H9 (cell line): Measurements from ENCODE around the gene TSPAN18. TPM values are rescaled to one million over a fixed set of nuclear protein-coding genes. Genes with fewer than 3 reads are reported as not detected.

Experiments used
- DNase-seq: peaks from one replicate; pipeline ENCODE4 v3.0.0-alpha.2; 2017
- H2AFZ ChIP-seq: one replicate; pipeline ENCODE4 v1.6.1; 2013; ENCODE audit warnings: mild to moderate bottlenecking, low read length, control low read depth, moderate library complexity
- H2AK5ac ChIP-seq: 2 replicates; pipeline ENCODE4 v1.6.1; 2013; ENCODE audit warnings: low read length, control low read depth, mixed read lengths; ENCODE audit not compliant: insufficient read length
- H2BK120ac ChIP-seq: one replicate; pipeline ENCODE4 v1.6.1; 2013; ENCODE audit warnings: low read depth, mild to moderate bottlenecking, low read length, control low read depth, inconsistent platforms; ENCODE audit not compliant: poor library complexity, severe bottlenecking
- H2BK12ac ChIP-seq: 2 replicates; pipeline ENCODE4 v1.6.1; 2013; ENCODE audit warnings: low read length, control low read depth, mixed read lengths, low read depth; ENCODE audit not compliant: insufficient read length
- H2BK15ac ChIP-seq: 2 replicates; pipeline ENCODE4 v1.6.1; 2013; ENCODE audit warnings: low read depth, low read length, control low read depth
- H2BK20ac ChIP-seq: one replicate; pipeline ENCODE4 v1.6.1; 2013; ENCODE audit warnings: low read depth, mild to moderate bottlenecking, low read length, control low read depth, inconsistent platforms; ENCODE audit not compliant: poor library complexity, severe bottlenecking
- H2BK5ac ChIP-seq: 2 replicates; pipeline ENCODE4 v1.6.1; 2013; ENCODE audit warnings: low read length, control low read depth, mixed read lengths; ENCODE audit not compliant: insufficient read length
- H3K14ac ChIP-seq: 2 replicates; pipeline ENCODE4 v1.6.1; 2013; ENCODE audit warnings: low read length, control low read depth; ENCODE audit not compliant: insufficient read depth
- H3K18ac ChIP-seq: 2 replicates; pipeline ENCODE4 v1.6.1; 2013; ENCODE audit warnings: low read depth, mild to moderate bottlenecking, mixed read lengths, low read length, control low read depth; ENCODE audit not compliant: insufficient read length
- H3K23ac ChIP-seq: 2 replicates; pipeline ENCODE4 v1.6.1; 2013; ENCODE audit warnings: low read length, control low read depth, mixed read lengths, low read depth; ENCODE audit not compliant: insufficient read length
- H3K23me2 ChIP-seq: 2 replicates; pipeline ENCODE4 v1.6.1; 2013; ENCODE audit warnings: low read depth, mild to moderate bottlenecking, mixed read lengths, low read length, control low read depth; ENCODE audit not compliant: insufficient read length, poor library complexity, severe bottlenecking
- H3K27ac ChIP-seq: 2 replicates; pipeline ENCODE4 v1.5.1; 2013; ENCODE audit warnings: low read length, control low read depth, mixed read lengths, low read depth; ENCODE audit not compliant: insufficient read length
- H3K27me3 ChIP-seq: 2 replicates; pipeline ENCODE4 v1.6.1; 2013; ENCODE audit warnings: low read length, control low read depth, inconsistent platforms; ENCODE audit not compliant: insufficient read depth
- H3K4ac ChIP-seq: 2 replicates; pipeline ENCODE4 v1.6.1; 2013; ENCODE audit warnings: low read depth, mild to moderate bottlenecking, control low read depth, inconsistent platforms, low read length, moderate library complexity
- H3K4me1 ChIP-seq: 2 replicates; pipeline ENCODE4 v1.6.1; 2013; ENCODE audit warnings: low read length, control low read depth, inconsistent platforms; ENCODE audit not compliant: insufficient read depth
- H3K4me2 ChIP-seq: 2 replicates; pipeline ENCODE4 v1.6.1; 2013; ENCODE audit warnings: low read length, control low read depth, mixed read lengths; ENCODE audit not compliant: insufficient read length, insufficient read depth
- H3K56ac ChIP-seq: 2 replicates; pipeline ENCODE4 v1.6.1; 2013; ENCODE audit warnings: low read depth, mild to moderate bottlenecking, mixed read lengths, low read length, control low read depth; ENCODE audit not compliant: insufficient read length
- H3K79me1 ChIP-seq: 2 replicates; pipeline ENCODE4 v1.6.1; 2013; ENCODE audit warnings: low read depth, mild to moderate bottlenecking, moderate library complexity, low read length, control low read depth, inconsistent platforms; ENCODE audit not compliant: insufficient read depth, poor library complexity, severe bottlenecking
- H3K79me2 ChIP-seq: 2 replicates; pipeline ENCODE4 v1.6.1; 2013; ENCODE audit warnings: low read length, control low read depth, inconsistent platforms; ENCODE audit not compliant: insufficient read depth
- H3K9ac ChIP-seq: 2 replicates; pipeline ENCODE4 v1.6.1; 2013; ENCODE audit warnings: low read length, control low read depth, mixed read lengths; ENCODE audit not compliant: insufficient read length; ENCODE audit errors: extremely low read depth
- H3K9me3 ChIP-seq: one replicate; pipeline ENCODE4 v1.6.1; 2013; ENCODE audit warnings: low read depth, low read length, inconsistent platforms; ENCODE audit not compliant: control insufficient read depth
- H3T11ph ChIP-seq: one replicate; pipeline ENCODE4 v1.6.1; 2013; ENCODE audit warnings: mild to moderate bottlenecking, low read length, control low read depth, inconsistent platforms
- H4K20me1 ChIP-seq: one replicate; pipeline ENCODE4 v1.6.1; 2013; ENCODE audit not compliant: control insufficient read depth, insufficient read length, insufficient read depth
- H4K5ac ChIP-seq: 2 replicates; pipeline ENCODE4 v1.6.1; 2013; ENCODE audit warnings: low read depth, mild to moderate bottlenecking, mixed read lengths, low read length, control low read depth; ENCODE audit not compliant: insufficient read length
- H4K8ac ChIP-seq: replicated peaks from 2 replicates; pipeline ENCODE4 v1.6.1; 2013; ENCODE audit warnings: low read length, control low read depth, mixed read lengths, low read depth; ENCODE audit not compliant: insufficient read length
- H4K91ac ChIP-seq: 2 replicates; pipeline ENCODE4 v1.6.1; 2013; ENCODE audit warnings: low read depth, mild to moderate bottlenecking, moderate library complexity, mixed read lengths, low read length, control low read depth; ENCODE audit not compliant: insufficient read length
- H3K27ac Mint-ChIP-seq, 3 experiments: 2 replicates in 2 of 3; 3 replicates in 1 of 3; pipeline ENCODE4 v1.8.0; 2020 to 2021; ENCODE audit warnings: mixed read lengths in 3 of 3, mild to moderate bottlenecking in 1 of 3, moderate library complexity in 1 of 3
- H3K27me3 Mint-ChIP-seq: 2 replicates; pipeline ENCODE4 v1.8.0; 2021; ENCODE audit warnings: low read depth, mild to moderate bottlenecking, moderate library complexity, mixed read lengths
- H3K36me3 Mint-ChIP-seq, 3 experiments: 2 replicates in 2 of 3; 3 replicates in 1 of 3; pipeline ENCODE4 v1.8.0; 2020 to 2021; ENCODE audit warnings: low read depth in 3 of 3, mixed read lengths in 3 of 3; ENCODE audit not compliant: insufficient read depth in 1 of 3
- H3K4me1 Mint-ChIP-seq, 2 experiments: 2 replicates each; pipeline ENCODE4 v1.8.0; 2020; ENCODE audit warnings: mixed read lengths in 2 of 2
- H3K4me3 Mint-ChIP-seq, 2 experiments: 2 replicates in 1 of 2; 3 replicates in 1 of 2; pipeline ENCODE4 v1.8.0; 2020 to 2021; ENCODE audit warnings: mild to moderate bottlenecking in 2 of 2, mixed read lengths in 2 of 2, moderate library complexity in 1 of 2
- H3K9me3 Mint-ChIP-seq, 2 experiments: 2 replicates in 1 of 2; 3 replicates in 1 of 2; pipeline ENCODE4 v1.8.0; 2020; ENCODE audit warnings: mild to moderate bottlenecking in 2 of 2, mixed read lengths in 2 of 2, moderate library complexity in 1 of 2
- CTCF ChIP-seq: fragments of 200-600 bp; sonication (generic); conservative IDR thresholded peaks from 3 replicates; pipeline ENCODE4 v1.8.0; 2021; ENCODE audit warnings: antibody characterized with exemption, mild to moderate bottlenecking
- WGBS: extraction: QIAGEN DNeasy Blood & Tissue Kit; methylation state at CpG from one replicate; pipeline ENCODE4 v1.1.7; 2013; ENCODE audit warnings: missing lambda C conversion rate, low lambda C conversion rate, mixed read lengths; ENCODE audit not compliant: insufficient read length; ENCODE audit errors: extremely low coverage; 5-methylcytosine and 5-hydroxymethylcytosine counted together
- total RNA-seq: library from RNA; stranded (reverse); gene quantifications from 2 replicates; pipeline ENCODE4 v1.2.1, GENCODE V29; 2021

The TSPAN18 gene
- total RNA-seq, 1 experiment from 2014 or later = 25.3 TPM

- no peak overlapping the region for H2BK12ac ChIP-seq
- WGBS = no CpG with 5 or more reads among the region's 8 CpGs
- H4K5ac ChIP-seq = no peak overlapping the region
- no peak overlapping the region for H2BK120ac ChIP-seq
- H3K23me2 ChIP-seq = peaks cover 2% of the 10 kb centered on the region
- H3K27me3 Mint-ChIP-seq = peaks cover 20% of the 10 kb centered on the region
- H2AFZ ChIP-seq = no peak overlapping the region
- H3K23ac ChIP-seq = no peak overlapping the region
- no peaks in the 10 kb centered on the region; a peak in 1 of 5 replicates for H3K9me3 Mint-ChIP-seq
- H4K91ac ChIP-seq = no peak overlapping the region
- H3K9me3 ChIP-seq = no peaks in the 10 kb centered on the region
- H3K27ac Mint-ChIP-seq = no peak overlapping the region
- no peak overlapping the region for H2AK5ac ChIP-seq
- no peak overlapping the region; a peak in 1 of 5 replicates for H3K4me3 Mint-ChIP-seq
- peaks cover 81 to 92% of the 10 kb centered on the region in 2 experiments for H3K4me1 Mint-ChIP-seq
- H2BK5ac ChIP-seq = no peak overlapping the region
- no peak for TF ChIP-seq CTCF
- H2BK15ac ChIP-seq = no peak overlapping the region
- H3K79me2 ChIP-seq = no peaks in the 10 kb centered on the region
- no peak overlapping the region for H3K56ac ChIP-seq
- H3K27me3 ChIP-seq = no peaks in the 10 kb centered on the region
- H3K18ac ChIP-seq = no peak overlapping the region
- DNase-seq = no peak
- H3K27ac ChIP-seq = no peak overlapping the region
- no peak overlapping the region for H3K4ac ChIP-seq
- no peak overlapping the region for H4K8ac ChIP-seq
- no peaks in the 10 kb centered on the region for H4K20me1 ChIP-seq
- H3K4me2 ChIP-seq = no peak overlapping the region
- H2BK20ac ChIP-seq = no peak overlapping the region
- H3K79me1 ChIP-seq = no peaks in the 10 kb centered on the region
- no peak overlapping the region for H3K9ac ChIP-seq
- H3K36me3 Mint-ChIP-seq = no peaks in the 10 kb centered on the region
- peaks cover 18% of the 10 kb centered on the region for H3K4me1 ChIP-seq
- H3T11ph ChIP-seq = no peak overlapping the region
- no peak overlapping the region for H3K14ac ChIP-seq
Measured at GRCh38 chr11:44957776-44958564, 231.2 kb downstream of the TSPAN18 start.
